ENCODE data around the gene PAPPA2.

Gene PAPPA2

DNA sequence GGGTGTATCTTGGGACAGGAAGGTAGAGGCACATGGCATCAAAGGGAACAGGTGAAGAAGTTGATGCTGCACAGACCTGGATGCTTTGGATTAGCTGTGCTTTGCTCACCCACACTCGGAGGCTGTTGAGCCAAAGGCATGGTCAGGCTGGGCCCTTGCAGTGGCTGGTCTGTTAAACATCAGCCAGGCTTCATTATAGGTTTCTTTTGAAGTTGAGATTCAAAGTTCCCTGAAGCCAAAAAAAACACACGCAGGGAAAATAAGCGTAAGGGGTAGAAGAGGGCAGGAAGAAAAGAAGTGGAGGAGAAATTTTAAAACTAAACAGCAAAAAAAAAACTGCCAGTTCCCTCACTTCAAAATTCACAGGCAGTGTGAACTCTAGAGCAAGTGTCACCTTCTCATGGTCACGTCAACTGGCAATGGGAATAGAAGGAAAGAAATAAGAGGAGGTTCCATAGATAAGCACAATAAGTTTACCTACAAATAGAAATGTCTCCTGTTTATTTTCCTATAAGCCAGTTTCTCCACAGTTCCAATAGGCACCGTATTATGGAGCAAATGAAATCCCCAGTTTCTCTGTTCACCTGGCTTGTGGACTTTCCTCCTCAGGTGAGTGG, 139.5 kb downstream of the PAPPA2 start:
- Histone ChIP-seq H3K4me1 (ENCODE audit: control insufficient read depth, insufficient read depth, low read length, poor library complexity, severe bottlenecking) (no peaks in the 10 kb centered on the region), H3K36me3 (ENCODE audit: control insufficient read depth, insufficient read depth, low read length) (no peaks in the 10 kb centered on the region), H3K4me3 (ENCODE audit: extremely low read depth, insufficient read depth, low read length, poor library complexity, severe bottlenecking) (no peak overlapping the region), H3K9me3 (ENCODE audit: control insufficient read depth, low read length) (no peaks in the 10 kb centered on the region), H3K27ac (ENCODE audit: low read depth, low read length, severe bottlenecking) (no peak overlapping the region)
- 63 to 80% methylated on average over 1 of the region's 5 CpGs for WGBS, 2 experiments (ENCODE audit: insufficient coverage in 2 of 2)

DNA sequence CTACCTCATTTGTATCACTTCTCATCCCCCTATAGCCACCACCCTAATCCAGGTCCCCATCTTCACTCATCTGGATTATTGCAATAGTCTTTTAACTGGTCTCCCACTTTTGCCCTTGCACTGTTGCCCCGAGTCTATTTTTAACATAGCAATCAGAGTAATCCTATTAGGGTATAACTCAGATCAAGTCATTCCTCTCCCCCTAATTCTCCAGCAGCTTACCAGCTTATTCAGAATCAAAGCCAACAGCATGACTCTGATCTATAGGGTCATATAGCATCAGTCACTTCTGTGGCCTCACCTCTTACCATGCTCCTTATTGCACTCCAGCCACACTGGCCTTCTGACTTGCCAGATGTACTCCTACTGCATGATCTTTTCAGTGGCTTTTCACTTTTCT, 140.7 kb downstream of the PAPPA2 start:
- Histone ChIP-seq H3K4me3 (ENCODE audit: extremely low read depth, insufficient read depth, low read length, poor library complexity, severe bottlenecking) (no peak overlapping the region), H3K36me3 (ENCODE audit: control insufficient read depth, insufficient read depth, low read length) (no peaks in the 10 kb centered on the region), H3K27ac (ENCODE audit: low read depth, low read length, severe bottlenecking) (no peak overlapping the region), H3K4me1 (ENCODE audit: control insufficient read depth, insufficient read depth, low read length, poor library complexity, severe bottlenecking) (no peaks in the 10 kb centered on the region), H3K9me3 (ENCODE audit: control insufficient read depth, low read length) (no peaks in the 10 kb centered on the region)
- WGBS, 2 experiments (ENCODE audit: insufficient coverage in 2 of 2), result 100% methylated on average over 1 of the region's 1 CpG

GRCh38 chr1:176604461-176604860, 141.5 kb downstream of the PAPPA2 start:
- Histone ChIP-seq H3K36me3 (ENCODE audit: control insufficient read depth, insufficient read depth, low read length) (no peaks in the 10 kb centered on the region), H3K9me3 (ENCODE audit: control insufficient read depth, low read length) (no peaks in the 10 kb centered on the region), H3K4me3 (ENCODE audit: extremely low read depth, insufficient read depth, low read length, poor library complexity, severe bottlenecking) (no peak overlapping the region), H3K4me1 (ENCODE audit: control insufficient read depth, insufficient read depth, low read length, poor library complexity, severe bottlenecking) (no peaks in the 10 kb centered on the region), H3K27ac (ENCODE audit: low read depth, low read length, severe bottlenecking) (no peak overlapping the region)
- WGBS, 2 experiments (ENCODE audit: insufficient coverage in 2 of 2), result 89 to 100% methylated on average over 1 of the region's 2 CpGs

DNA sequence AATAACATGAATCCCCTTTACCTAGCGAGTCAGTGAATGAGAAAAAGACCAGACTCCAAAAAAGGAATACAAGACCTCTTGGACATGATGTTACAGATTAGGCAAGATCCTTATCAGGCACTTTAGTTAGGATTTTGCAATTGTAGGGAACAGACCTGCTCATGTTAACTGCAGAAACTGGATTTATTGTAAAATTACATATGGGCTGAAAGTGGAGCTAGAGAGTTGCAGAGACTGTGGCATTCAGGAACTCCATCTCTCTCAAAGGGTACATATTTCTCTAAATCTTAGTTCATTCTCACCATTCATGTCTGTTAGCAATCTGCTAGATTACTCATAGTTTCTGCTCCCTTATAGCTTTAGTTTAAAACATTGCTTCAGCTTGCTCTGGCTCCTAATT, 142.2 kb downstream of the PAPPA2 start:
- no peaks in the 10 kb centered on the region for H3K4me1 ChIP-seq (ENCODE audit: control insufficient read depth, insufficient read depth, low read length, poor library complexity, severe bottlenecking)
- H3K9me3 ChIP-seq (ENCODE audit: control insufficient read depth, low read length), result no peaks in the 10 kb centered on the region
- H3K36me3 ChIP-seq (ENCODE audit: control insufficient read depth, insufficient read depth, low read length), result no peaks in the 10 kb centered on the region
- 100% methylated on average over 1 of the region's 1 CpG; no CpG with 5 or more reads in 1 of the 2 experiments for WGBS, 2 experiments (ENCODE audit: insufficient coverage in 2 of 2)
- no peak overlapping the region for H3K27ac ChIP-seq (ENCODE audit: low read depth, low read length, severe bottlenecking)
- no peak overlapping the region for H3K4me3 ChIP-seq (ENCODE audit: extremely low read depth, insufficient read depth, low read length, poor library complexity, severe bottlenecking)

DNA sequence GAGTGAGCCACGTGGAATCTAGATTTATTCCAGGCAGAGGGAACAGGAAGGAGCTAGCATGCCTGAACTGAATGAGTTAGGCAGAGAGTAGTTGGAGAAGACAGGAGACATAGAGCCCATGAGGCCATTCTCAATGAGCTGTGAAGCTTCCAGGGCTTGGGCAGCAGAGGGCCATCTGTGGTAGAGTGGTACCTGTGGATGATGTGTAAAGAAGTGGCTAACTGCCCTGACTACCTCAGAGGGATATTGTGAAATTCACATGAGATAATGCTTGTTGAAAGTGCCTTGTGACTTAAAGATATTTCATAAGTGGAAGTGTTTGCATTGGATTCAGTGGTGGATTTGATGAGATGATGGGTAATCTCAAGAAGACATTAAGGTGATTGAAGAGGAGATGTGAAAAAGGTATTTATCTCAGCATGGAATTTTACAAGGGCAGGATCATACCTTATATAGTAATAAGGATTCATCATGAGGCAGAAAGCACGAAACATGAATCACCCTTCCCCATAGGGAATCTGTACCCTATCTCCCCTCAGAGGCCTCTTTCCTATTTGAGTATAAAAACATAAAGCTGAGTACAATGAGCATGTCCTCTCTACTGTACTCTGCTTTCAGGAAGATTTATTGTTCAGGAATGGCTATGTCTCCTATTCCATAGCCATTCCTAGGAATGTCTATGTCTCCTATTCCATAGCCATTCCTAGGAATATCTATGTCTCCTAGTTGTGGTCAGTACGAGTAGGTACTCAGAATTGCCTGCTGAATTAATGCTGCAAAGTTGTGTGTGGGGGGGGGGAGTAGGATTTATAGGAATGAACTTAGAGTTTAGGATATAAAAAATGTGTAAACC, 146.8 kb downstream of the PAPPA2 start:
- no peaks in the 10 kb centered on the region for H3K4me1 ChIP-seq (ENCODE audit: control insufficient read depth, insufficient read depth, low read length, poor library complexity, severe bottlenecking)
- no peak overlapping the region for H3K4me3 ChIP-seq (ENCODE audit: extremely low read depth, insufficient read depth, low read length, poor library complexity, severe bottlenecking)
- 88 to 90% methylated on average over 2 of the region's 3 CpGs for WGBS, 2 experiments (ENCODE audit: insufficient coverage in 2 of 2)
- no peak overlapping the region for H3K27ac ChIP-seq (ENCODE audit: low read depth, low read length, severe bottlenecking)
- no peaks in the 10 kb centered on the region for H3K36me3 ChIP-seq (ENCODE audit: control insufficient read depth, insufficient read depth, low read length)
- H3K9me3 ChIP-seq (ENCODE audit: control insufficient read depth, low read length), result no peaks in the 10 kb centered on the region

GRCh38 chr1:176612791-176613190, 149.8 kb downstream of the PAPPA2 start:
- Histone ChIP-seq H3K27ac (ENCODE audit: low read depth, low read length, severe bottlenecking) (no peak overlapping the region), H3K4me1 (ENCODE audit: control insufficient read depth, insufficient read depth, low read length, poor library complexity, severe bottlenecking) (no peaks in the 10 kb centered on the region), H3K9me3 (ENCODE audit: control insufficient read depth, low read length) (no peaks in the 10 kb centered on the region), H3K36me3 (ENCODE audit: control insufficient read depth, insufficient read depth, low read length) (no peaks in the 10 kb centered on the region), H3K4me3 (ENCODE audit: extremely low read depth, insufficient read depth, low read length, poor library complexity, severe bottlenecking) (no peak overlapping the region)
- WGBS, 2 experiments (ENCODE audit: insufficient coverage in 2 of 2), result 91 to 97% methylated on average over 3 of the region's 4 CpGs

- Histone ChIP-seq H3K27ac (ENCODE audit: low read depth, low read length, severe bottlenecking) (no peak overlapping the region), H3K4me3 (ENCODE audit: extremely low read depth, insufficient read depth, low read length, poor library complexity, severe bottlenecking) (no peak overlapping the region), H3K36me3 (ENCODE audit: control insufficient read depth, insufficient read depth, low read length) (no peaks in the 10 kb centered on the region), H3K4me1 (ENCODE audit: control insufficient read depth, insufficient read depth, low read length, poor library complexity, severe bottlenecking) (no peaks in the 10 kb centered on the region), H3K9me3 (ENCODE audit: control insufficient read depth, low read length) (peaks cover 4% of the 10 kb centered on the region)
Observed at GRCh38 chr1:176617881-176618280, 154.9 kb downstream of the PAPPA2 start.

GRCh38 chr1:176619261-176619660, 156.3 kb downstream of the PAPPA2 start:
- no peak overlapping the region for H3K27ac ChIP-seq (ENCODE audit: low read depth, low read length, severe bottlenecking)
- WGBS, 2 experiments (ENCODE audit: insufficient coverage in 2 of 2), result 67 to 80% methylated on average over 1 of the region's 1 CpG
- H3K4me1 ChIP-seq (ENCODE audit: control insufficient read depth, insufficient read depth, low read length, poor library complexity, severe bottlenecking), result no peaks in the 10 kb centered on the region
- H3K36me3 ChIP-seq (ENCODE audit: control insufficient read depth, insufficient read depth, low read length), result no peaks in the 10 kb centered on the region
- peaks cover 4% of the 10 kb centered on the region for H3K9me3 ChIP-seq (ENCODE audit: control insufficient read depth, low read length)
- no peak overlapping the region for H3K4me3 ChIP-seq (ENCODE audit: extremely low read depth, insufficient read depth, low read length, poor library complexity, severe bottlenecking)

GRCh38 chr1:176625365-176625764, 162.4 kb downstream of the PAPPA2 start:
- H3K9me3 ChIP-seq (ENCODE audit: control insufficient read depth, low read length), result no peaks in the 10 kb centered on the region
- H3K27ac ChIP-seq (ENCODE audit: low read depth, low read length, severe bottlenecking), result no peak overlapping the region
- WGBS, 2 experiments (ENCODE audit: insufficient coverage in 2 of 2), result 80% methylated on average over 1 of the region's 3 CpGs; no CpG with 5 or more reads in 1 of the 2 experiments
- H3K4me1 ChIP-seq (ENCODE audit: control insufficient read depth, insufficient read depth, low read length, poor library complexity, severe bottlenecking), result no peaks in the 10 kb centered on the region
- no peak overlapping the region for H3K4me3 ChIP-seq (ENCODE audit: extremely low read depth, insufficient read depth, low read length, poor library complexity, severe bottlenecking)
- H3K36me3 ChIP-seq (ENCODE audit: control insufficient read depth, insufficient read depth, low read length), result no peaks in the 10 kb centered on the region

- WGBS, 2 experiments (ENCODE audit: insufficient coverage in 2 of 2), result 66 to 93% methylated on average over 4 of the region's 4 CpGs
- H3K9me3 ChIP-seq (ENCODE audit: control insufficient read depth, low read length), result no peaks in the 10 kb centered on the region
- H3K4me3 ChIP-seq (ENCODE audit: extremely low read depth, insufficient read depth, low read length, poor library complexity, severe bottlenecking), result no peak overlapping the region
- H3K36me3 ChIP-seq (ENCODE audit: control insufficient read depth, insufficient read depth, low read length), result no peaks in the 10 kb centered on the region
- no peaks in the 10 kb centered on the region for H3K4me1 ChIP-seq (ENCODE audit: control insufficient read depth, insufficient read depth, low read length, poor library complexity, severe bottlenecking)
- no peak overlapping the region for H3K27ac ChIP-seq (ENCODE audit: low read depth, low read length, severe bottlenecking)
Observed at GRCh38 chr1:176626572-176627061, 163.6 kb downstream of the PAPPA2 start.

DNA sequence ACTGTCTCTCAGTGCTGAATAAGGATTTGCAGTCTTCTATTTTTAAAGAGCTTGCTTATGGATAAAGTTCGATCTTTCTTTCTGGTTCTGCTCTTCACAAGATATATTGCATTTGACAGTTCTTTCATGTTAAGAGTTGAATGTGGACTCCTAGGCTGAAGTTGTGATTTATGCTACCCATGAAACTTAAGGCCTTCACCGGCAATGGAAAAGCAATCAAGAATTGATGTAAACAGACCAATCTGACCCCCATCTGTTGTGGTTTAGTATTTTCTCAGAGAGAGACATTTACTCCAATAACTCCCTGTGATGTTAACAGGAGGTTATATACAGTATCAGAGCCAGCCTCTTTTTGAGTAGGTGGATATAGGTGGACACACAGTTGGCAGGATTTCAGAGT, 165.8 kb downstream of the PAPPA2 start:
- Histone ChIP-seq H3K9me3 (ENCODE audit: control insufficient read depth, low read length) (no peaks in the 10 kb centered on the region), H3K36me3 (ENCODE audit: control insufficient read depth, insufficient read depth, low read length) (no peaks in the 10 kb centered on the region), H3K4me1 (ENCODE audit: control insufficient read depth, insufficient read depth, low read length, poor library complexity, severe bottlenecking) (no peaks in the 10 kb centered on the region), H3K27ac (ENCODE audit: low read depth, low read length, severe bottlenecking) (no peak overlapping the region), H3K4me3 (ENCODE audit: extremely low read depth, insufficient read depth, low read length, poor library complexity, severe bottlenecking) (no peak overlapping the region)
- no CpG with 5 or more reads among the region's 2 CpGs for WGBS, 2 experiments (ENCODE audit: insufficient coverage in 2 of 2)

Data from mesodermal cell (in vitro differentiated cells).